ENCODE measurements around the gene NFYA.

Gene NFYA

DNA sequence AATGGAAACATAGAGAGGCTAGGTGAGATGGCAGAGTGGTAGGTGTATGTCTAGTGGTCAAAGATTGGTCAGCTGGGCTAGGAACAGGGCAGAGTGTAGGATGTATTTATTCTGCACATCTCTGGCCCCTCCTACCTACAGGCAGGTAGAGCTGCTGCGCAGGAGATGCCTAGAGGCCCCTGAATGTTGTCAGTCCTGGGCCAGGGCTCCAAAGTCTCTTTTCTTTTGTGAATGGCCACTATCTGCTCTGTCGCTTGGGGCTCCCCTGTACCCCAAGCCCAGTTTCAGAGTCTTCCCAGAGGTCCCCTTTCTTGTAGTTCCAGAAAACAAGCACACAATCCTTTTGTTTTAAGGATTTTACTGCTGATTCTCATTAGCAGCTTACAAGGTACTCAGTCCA lies 25.5 kb upstream of the NFYA start:
- DNase-seq (ENCODE audit: low read depth) = no peak

GRCh38 chr6:41047745-41048732 lies 24.7 kb upstream of the NFYA start:
- no peak for DNase-seq (ENCODE audit: low read depth)

GRCh38 chr6:41049521-41049920 lies 23.3 kb upstream of the NFYA start:
- DNase-seq (ENCODE audit: low read depth) = no peak

DNA sequence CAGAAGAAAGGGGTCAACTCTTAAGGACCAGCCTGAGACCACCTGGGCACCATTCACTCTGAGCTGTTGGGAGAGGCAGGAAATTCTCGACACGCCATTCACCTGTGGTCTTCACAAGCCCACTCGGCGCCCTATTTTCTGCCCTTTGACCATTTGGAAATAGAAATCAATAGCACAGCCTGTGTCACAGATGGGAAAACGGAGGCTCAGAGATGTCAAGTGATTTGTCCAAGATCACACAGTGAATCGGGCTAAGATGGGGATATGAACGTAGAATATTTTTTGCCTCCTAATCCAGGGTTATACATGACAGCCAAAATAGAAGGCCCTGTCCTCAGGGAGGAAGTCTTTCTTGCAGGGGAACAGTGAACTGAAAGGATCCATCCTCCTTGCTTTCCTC lies 22.8 kb upstream of the NFYA start:
- no peak for DNase-seq (ENCODE audit: low read depth)

DNA sequence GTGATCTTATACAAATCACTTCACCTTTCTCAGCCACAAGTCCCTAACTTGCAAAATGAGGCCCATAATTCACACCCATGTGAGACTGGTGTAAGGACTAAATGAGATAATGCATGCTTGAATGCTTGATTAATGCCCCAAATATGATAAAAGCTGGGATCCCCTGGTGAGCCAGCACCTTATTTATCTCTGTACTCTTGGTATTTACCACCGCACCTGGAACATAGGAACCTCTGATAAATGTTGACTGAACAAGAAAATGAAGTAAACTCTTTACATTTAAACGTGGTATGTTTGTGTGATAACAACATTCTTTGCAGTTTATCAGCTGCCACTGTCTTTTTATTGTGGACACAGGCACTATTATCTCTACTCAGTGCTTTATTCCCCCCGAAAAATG lies 22.2 kb upstream of the NFYA start:
- DNase-seq (ENCODE audit: low read depth) = no peak

DNA sequence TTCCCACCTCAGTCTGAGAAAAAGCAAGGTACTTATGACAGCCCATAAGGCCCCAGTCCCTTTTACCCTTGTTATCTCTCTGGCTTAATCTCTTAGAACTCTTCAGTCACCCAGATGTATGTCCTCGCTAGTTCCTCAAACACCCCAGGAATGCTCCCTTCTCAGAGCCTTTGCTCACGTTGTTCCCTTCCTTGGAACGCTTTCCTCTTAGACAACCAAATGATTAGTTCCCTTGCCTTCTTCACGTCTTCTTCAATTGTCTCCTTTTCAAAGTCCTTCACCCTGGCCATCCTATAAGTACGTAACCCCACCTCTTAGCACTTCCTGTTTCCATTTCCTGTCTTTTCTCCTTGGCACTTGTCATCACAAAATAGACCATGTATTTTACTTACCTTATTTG lies 20.9 kb upstream of the NFYA start:
- DNase-seq (ENCODE audit: low read depth) = no peak

DNA sequence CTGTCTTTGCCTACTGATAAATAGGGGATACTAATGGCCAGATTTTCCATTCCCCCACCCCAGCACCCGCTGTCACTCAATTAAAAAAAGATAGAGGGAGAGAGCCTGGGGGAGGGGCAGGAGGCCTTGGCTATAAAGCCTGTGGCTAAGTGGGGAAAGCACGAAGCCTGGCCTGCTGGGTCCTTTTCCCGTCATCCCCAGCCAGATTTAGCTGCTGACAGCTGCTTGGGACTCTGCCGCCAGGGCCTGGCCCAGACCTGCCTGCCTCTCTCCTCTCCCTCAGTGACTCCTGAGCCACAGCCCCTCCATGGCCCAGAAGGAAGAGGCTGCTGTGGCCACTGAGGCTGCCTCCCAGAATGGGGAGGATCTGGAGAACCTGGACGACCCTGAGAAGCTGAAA lies 19.7 kb upstream of the NFYA start, which contains the start of gene APOBEC2:
Gene APOBEC2, plus strand, starts transcription at position 162 of the 400 bp plus-strand sequence. Its CDS starts 146 bp downstream, at position 308.
- DNase-seq (ENCODE audit: low read depth) = no peak

- DNase-seq (ENCODE audit: low read depth) = no peak
Observed at GRCh38 chr6:41054511-41054910, 18.3 kb upstream of the NFYA start.

DNA sequence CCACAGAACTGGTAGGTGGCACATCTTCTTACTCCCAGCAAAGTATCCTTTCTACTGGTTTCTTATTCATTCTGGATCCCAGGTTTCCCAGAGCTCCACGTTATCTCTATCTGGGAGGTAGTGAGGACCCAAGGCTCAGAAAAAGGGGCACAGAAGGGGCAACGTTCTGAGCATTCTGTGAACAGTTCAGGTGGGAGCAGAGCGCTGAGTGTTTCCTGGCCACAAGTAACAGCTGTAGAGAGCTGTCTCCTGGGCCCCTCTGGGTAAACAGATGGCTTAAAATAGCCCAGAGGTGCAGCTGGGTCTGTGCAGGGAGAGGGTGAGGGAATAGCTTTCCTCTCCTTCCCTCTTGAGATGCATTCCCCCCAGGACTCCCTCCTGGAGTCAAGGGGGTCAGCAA lies 17.6 kb upstream of the NFYA start:
- DNase-seq (ENCODE audit: low read depth) = no peak

DNA sequence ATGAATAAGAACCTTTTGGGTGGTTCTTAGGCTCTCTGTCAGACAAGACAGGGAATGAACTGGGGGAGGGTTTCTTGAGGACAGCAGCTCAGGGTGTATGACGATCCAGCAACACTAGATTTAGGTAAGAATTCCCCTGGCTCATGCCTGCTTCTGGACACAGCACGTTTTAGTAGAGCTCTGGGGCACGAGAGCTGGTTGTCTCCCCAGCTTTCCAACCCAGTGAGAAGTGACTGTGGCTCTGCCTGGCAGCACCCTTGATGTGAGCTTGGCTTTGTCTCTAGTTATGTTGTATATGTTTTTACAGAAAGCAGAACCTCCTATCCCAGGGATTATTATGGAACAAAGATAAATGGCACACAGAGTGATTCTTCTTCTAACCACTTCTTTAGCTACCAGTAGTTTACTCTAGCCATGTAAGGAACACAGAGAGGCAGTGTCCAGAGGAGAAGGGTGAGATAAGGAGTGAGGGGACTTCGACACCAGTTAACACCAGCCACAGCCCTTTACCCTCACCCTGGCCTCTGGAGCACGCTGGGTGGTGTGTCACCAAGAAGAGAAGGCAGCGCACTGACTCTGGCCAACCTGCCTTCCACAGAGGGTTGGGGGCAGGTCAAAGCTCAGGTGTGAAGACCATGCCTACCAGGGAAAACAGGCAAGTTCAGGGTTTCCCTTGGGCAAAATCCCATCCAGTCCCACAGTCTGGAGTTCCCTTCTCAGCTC lies 15.8 kb upstream of the NFYA start:
- DNase-seq (ENCODE audit: low read depth) = no peak

- no peak for DNase-seq (ENCODE audit: low read depth)
Observed at GRCh38 chr6:41058783-41059181, 14.0 kb upstream of the NFYA start.

GRCh38 chr6:41059556-41059955 lies 13.2 kb upstream of the NFYA start:
- no peak for DNase-seq (ENCODE audit: low read depth)

DNA sequence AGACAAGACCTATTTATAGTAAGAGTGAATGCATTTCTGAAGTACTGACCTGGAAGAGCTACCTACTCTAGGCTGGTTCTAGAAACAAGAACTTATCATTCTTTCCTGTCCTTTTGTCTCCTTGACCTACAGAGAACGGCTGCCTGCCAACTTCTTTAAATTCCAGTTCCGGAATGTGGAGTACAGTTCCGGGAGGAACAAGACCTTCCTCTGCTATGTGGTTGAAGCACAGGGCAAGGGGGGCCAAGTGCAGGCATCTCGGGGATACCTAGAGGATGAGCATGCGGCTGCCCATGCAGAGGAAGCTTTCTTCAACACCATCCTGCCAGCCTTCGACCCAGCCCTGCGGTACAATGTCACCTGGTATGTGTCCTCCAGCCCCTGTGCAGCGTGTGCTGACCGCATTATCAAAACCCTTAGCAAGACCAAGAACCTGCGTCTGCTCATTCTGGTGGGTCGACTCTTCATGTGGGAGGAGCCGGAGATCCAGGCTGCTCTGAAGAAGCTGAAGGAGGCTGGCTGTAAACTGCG lies 11.5 kb upstream of the NFYA start:
- DNase-seq (ENCODE audit: low read depth) = no peak

GRCh38 chr6:41062056-41062455 lies 10.7 kb upstream of the NFYA start:
- DNase-seq (ENCODE audit: low read depth) = no peak

DNA sequence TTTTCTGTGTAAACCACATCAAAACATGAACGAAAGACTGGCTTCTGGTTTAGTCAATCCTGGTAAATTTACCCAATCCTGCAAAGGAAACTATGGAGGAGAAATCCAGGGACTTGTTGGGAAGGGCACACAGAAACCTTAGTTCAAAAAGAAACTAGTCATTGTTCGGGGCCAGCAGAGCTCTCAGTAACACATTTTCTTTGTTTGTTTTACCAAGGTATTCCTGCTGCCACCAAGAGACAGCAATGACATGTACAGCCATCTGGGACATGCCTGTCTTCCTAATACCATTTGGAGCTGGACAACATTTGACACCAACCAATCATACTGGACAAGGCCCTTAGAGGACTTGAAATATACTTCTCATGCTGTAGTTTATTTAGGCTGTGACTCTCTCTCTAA lies 8.9 kb upstream of the NFYA start:
- DNase-seq (ENCODE audit: low read depth) = no peak

- DNase-seq (ENCODE audit: low read depth) = no peak
Observed at GRCh38 chr6:41064841-41065240, 7.9 kb upstream of the NFYA start.

GRCh38 chr6:41065550-41066026 lies 7.2 kb upstream of the NFYA start:
- DNase-seq (ENCODE audit: low read depth) = no peak

DNA sequence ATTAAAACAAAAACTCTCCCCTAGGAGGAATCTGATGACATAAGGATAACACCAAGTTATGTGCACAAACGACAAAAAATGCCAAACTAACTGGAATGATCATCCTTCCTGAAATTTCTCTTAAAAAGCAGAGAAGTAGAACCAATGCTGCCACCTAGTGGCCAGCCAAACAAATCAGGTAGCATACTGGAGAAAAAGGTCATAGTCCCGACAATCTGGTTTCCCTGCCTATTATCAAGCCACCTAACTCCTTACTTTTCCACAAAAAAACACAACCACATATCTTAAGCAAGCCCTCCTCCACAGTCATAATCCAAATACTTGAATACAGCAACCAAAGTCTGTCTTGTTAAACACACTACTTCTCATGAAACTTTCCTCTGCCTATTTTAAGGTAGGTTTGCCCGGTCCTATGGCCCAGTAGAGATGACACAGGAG lies 5.9 kb upstream of the NFYA start:
- peak; percentile 48 for DNase-seq (ENCODE audit: low read depth)

- no peak for DNase-seq (ENCODE audit: low read depth)
Observed at GRCh38 chr6:41071501-41071922, 1.3 kb upstream of the NFYA start.

GRCh38 chr6:41071923-41072835 lies 595 bp upstream of the NFYA start, which contains the start of gene OARD1:
Gene OARD1 (minus strand): TSS chr6:41072356. CDS start chr6:41071634, 722 bp downstream.
- peak; percentile 100 for DNase-seq (ENCODE audit: low read depth)

DNA sequence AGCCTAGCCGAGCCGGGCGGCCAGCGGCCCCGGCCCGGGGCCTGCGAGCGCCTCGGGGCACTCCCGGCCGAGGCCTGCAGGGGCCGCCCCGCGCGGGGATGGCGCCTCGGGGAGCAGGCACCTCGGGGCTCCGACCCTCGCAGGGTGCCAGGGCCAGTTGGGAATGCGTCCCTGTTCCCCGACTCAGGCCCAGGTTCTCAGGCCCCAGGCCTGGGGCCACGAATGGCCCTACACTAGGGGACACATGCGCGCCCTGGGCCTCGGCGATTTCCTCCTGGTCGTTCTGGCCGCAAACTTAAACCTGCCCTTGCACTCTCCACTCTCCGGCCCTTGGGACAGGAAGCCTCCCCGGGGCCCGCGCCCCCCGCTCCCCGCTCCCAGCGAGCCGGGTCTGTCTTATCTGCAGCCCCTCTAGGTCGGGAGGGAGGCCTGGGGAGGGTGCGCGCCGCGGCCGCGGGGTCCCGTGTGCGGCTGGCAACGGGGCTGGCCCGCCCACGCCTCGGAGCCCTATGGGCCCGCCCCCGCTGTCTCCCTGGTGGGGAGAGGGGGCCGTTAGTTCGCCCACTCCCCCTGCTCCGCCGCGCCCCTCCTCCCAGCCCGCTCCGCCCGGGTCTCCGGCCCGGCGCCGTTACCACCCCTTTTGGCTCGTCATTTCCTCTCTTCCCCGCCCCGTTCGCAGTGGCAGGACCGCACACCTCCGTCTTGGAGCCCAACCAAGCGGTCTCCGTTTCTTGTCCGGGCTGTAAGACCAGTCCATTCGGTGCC lies 611 bp downstream of the NFYA start:
- peak; percentile 72 for DNase-seq (ENCODE audit: low read depth)
